K562 (cell line): ENCODE measurements around the gene ATG4C. TPM values are rescaled to one million over a fixed set of nuclear protein-coding genes. Genes with fewer than 3 reads are reported as not detected.
A peak's percentile ranks its signal among the peaks of the same experiment; 100 is the strongest.

ENCODE experiments used
- CAMTA2 ChIP-seq: fragments of 250-450 bp; sonication (Bioruptor Pico); conservative IDR thresholded peaks from 2 replicates; pipeline ENCODE4 v1.5.1; 2022
- DIDO1 ChIP-seq: fragments of 450-650 bp; IDR thresholded peaks from 2 replicates; pipeline ENCODE4 v1.6.1; 2016; ENCODE audit warnings: low read depth, missing biosample characterization, missing genetic modification characterization
- LCOR ChIP-seq: sonication (generic); formaldehyde crosslinking; IDR thresholded peaks from 2 replicates; pipeline ENCODE4 v1.8.0; 2022; ENCODE audit warnings: mild to moderate bottlenecking, missing genetic modification reagents
- NUFIP1 ChIP-seq: fragments of 450-650 bp; IDR thresholded peaks from 2 replicates; pipeline ENCODE4 v1.6.1; 2018; ENCODE audit not compliant: partially characterized antibody
- TCF7 ChIP-seq: sonication (generic); IDR thresholded peaks from 2 replicates; pipeline ENCODE4 v1.6.1; 2016; ENCODE audit warnings: antibody characterized with exemption, borderline replicate concordance
- ZBTB1 ChIP-seq: sonication (generic); formaldehyde crosslinking; IDR thresholded peaks from 2 replicates; pipeline ENCODE4 v1.8.1; 2023; ENCODE audit warnings: missing genetic modification reagents, low read depth, mild to moderate bottlenecking, borderline replicate concordance
- ZNF766 ChIP-seq: fragments of 200-800 bp; sonication (Bioruptor generic); conservative IDR thresholded peaks from 2 replicates; pipeline ENCODE4 v1.6.1; 2016; ENCODE audit warnings: missing genetic modification characterization, missing compliant biosample characterization
- polyA plus RNA-seq, 8 experiments: library from polyadenylated mRNA; depleted of rRNA in 4 of 8; stranded (reverse) in 5 of 8; unstranded in 3 of 8; fragments of >200 nt; fragmentation: Nextera tagmentation in 2 of 8; fragmentation: Illumina TruSeq in 1 of 8; extraction: Ambion mirVana in 2 of 8; extraction: Trizol in 1 of 8; gene quantifications; 2 replicates each; pipeline versions ENCODE4 v1.2.1 to v1.2.3, GENCODE V29; 2011 to 2014; ENCODE audit warnings: inconsistent platforms in 1 of 8, missing spikeins in 1 of 8
- total RNA-seq, 7 experiments: library from RNA; depleted of rRNA in 6 of 7; stranded (reverse); fragments of >200 nt in 6 of 7; fragmentation: Illumina TruSeq in 2 of 7; extraction: Trizol in 2 of 7; gene quantifications; 2 replicates each; pipeline versions ENCODE4 v1.2.1 to v1.2.3, GENCODE V29; 2011 to 2021; ENCODE audit warnings: low replicate concordance in 1 of 7
- TF ChIP-seq, protein P1 (sequence below): fragments of 250-450 bp; sonication (Bioruptor Pico); IDR thresholded peaks from 2 replicates; pipeline ENCODE4 v1.4.0; 2020; ENCODE audit warnings: mild to moderate bottlenecking, moderate library complexity
- TF ChIP-seq, protein P2 (sequence below): fragments of 450-650 bp; IDR thresholded peaks from one replicate; pipeline ENCODE4 v1.6.1; 2018; ENCODE audit warnings: mild to moderate bottlenecking, moderate library complexity; ENCODE audit not compliant: partially characterized antibody
- TF ChIP-seq, protein P3 (sequence below): fragments of 450-650 bp; IDR thresholded peaks from 2 replicates; pipeline ENCODE4 v1.6.1; 2016; ENCODE audit warnings: mild to moderate bottlenecking, moderate library complexity
- TF ChIP-seq, protein P4 (sequence below): fragments of 450-650 bp; IDR thresholded peaks from 2 replicates; pipeline ENCODE4 v1.6.1; 2016

ATG4C gene
- total and polyA plus RNA-seq, 9 of the 15 experiments (the other 6 are each of a cell fraction or from before 2014, with no cell fraction given): 7.6 to 35.8 (median 16.1) TPM

DNA sequence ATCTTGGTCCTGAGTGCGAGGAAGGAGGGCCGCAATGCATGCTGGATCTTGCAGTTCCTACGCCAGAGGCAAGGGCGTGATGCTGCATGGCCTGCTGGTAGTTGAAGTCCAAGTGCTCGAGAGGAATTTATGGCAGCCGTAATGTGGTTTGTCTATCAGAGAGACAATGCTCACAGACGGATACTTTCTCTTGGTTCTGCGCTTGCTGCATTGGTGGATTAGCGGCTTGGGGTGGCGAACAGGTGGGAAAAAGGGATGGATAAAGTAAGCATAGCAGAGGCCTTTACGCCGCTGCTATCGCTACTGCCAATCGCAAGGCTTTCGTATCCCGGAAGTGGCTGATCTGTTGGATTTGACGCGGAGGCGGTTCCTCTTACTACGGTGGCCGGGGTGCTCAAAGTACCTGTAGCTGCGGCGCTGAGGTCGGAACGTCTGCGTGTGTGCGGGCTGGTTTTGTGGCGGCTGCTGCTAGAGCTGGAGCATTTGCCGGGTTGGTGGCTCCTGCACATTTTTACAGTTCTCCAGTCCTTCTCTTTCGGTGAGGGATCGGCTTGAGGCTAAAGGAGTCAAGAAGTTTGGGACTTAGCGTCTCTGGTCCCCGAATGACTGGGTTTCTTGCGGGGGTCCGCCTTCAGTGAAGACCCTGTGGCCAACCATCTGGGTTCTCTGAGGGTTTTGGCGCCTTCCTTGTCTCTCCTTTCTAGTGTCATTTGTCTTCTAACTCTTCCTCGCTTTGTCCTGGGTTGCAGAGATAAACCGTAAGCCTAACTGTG, at the start of gene ATG4C (continued):
- TF ChIP-seq, protein P1, sequence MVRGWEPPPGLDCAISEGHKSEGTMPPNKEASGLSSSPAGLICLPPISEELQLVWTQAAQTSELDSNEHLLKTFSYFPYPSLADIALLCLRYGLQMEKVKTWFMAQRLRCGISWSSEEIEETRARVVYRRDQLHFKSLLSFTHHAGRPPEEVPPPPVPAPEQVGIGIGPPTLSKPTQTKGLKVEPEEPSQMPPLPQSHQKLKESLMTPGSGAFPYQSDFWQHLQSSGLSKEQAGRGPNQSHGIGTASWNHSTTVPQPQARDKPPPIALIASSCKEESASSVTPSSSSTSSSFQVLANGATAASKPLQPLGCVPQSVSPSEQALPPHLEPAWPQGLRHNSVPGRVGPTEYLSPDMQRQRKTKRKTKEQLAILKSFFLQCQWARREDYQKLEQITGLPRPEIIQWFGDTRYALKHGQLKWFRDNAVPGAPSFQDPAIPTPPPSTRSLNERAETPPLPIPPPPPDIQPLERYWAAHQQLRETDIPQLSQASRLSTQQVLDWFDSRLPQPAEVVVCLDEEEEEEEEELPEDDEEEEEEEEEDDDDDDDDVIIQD (CRISPR knock-in tag): no peak
- TF ChIP-seq TCF7: 0 out of 2 replicates have a peak, but pooled peaks have one; percentile 18
- TF ChIP-seq NUFIP1: no peak
- peak; percentile 82 for TF ChIP-seq DIDO1 (tag)
- TF ChIP-seq, protein P2, sequence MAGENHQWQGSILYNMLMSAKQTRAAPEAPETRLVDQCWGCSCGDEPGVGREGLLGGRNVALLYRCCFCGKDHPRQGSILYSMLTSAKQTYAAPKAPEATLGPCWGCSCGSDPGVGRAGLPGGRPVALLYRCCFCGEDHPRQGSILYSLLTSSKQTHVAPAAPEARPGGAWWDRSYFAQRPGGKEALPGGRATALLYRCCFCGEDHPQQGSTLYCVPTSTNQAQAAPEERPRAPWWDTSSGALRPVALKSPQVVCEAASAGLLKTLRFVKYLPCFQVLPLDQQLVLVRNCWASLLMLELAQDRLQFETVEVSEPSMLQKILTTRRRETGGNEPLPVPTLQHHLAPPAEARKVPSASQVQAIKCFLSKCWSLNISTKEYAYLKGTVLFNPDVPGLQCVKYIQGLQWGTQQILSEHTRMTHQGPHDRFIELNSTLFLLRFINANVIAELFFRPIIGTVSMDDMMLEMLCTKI: no peak
- TF ChIP-seq LCOR (CRISPR knock-in tag): no peak
- peak; percentile 72; the same call in 1 of the 2 replicates for TF ChIP-seq ZNF766
- TF ChIP-seq CAMTA2 (CRISPR knock-in tag): no peak
- TF ChIP-seq, protein P3, sequence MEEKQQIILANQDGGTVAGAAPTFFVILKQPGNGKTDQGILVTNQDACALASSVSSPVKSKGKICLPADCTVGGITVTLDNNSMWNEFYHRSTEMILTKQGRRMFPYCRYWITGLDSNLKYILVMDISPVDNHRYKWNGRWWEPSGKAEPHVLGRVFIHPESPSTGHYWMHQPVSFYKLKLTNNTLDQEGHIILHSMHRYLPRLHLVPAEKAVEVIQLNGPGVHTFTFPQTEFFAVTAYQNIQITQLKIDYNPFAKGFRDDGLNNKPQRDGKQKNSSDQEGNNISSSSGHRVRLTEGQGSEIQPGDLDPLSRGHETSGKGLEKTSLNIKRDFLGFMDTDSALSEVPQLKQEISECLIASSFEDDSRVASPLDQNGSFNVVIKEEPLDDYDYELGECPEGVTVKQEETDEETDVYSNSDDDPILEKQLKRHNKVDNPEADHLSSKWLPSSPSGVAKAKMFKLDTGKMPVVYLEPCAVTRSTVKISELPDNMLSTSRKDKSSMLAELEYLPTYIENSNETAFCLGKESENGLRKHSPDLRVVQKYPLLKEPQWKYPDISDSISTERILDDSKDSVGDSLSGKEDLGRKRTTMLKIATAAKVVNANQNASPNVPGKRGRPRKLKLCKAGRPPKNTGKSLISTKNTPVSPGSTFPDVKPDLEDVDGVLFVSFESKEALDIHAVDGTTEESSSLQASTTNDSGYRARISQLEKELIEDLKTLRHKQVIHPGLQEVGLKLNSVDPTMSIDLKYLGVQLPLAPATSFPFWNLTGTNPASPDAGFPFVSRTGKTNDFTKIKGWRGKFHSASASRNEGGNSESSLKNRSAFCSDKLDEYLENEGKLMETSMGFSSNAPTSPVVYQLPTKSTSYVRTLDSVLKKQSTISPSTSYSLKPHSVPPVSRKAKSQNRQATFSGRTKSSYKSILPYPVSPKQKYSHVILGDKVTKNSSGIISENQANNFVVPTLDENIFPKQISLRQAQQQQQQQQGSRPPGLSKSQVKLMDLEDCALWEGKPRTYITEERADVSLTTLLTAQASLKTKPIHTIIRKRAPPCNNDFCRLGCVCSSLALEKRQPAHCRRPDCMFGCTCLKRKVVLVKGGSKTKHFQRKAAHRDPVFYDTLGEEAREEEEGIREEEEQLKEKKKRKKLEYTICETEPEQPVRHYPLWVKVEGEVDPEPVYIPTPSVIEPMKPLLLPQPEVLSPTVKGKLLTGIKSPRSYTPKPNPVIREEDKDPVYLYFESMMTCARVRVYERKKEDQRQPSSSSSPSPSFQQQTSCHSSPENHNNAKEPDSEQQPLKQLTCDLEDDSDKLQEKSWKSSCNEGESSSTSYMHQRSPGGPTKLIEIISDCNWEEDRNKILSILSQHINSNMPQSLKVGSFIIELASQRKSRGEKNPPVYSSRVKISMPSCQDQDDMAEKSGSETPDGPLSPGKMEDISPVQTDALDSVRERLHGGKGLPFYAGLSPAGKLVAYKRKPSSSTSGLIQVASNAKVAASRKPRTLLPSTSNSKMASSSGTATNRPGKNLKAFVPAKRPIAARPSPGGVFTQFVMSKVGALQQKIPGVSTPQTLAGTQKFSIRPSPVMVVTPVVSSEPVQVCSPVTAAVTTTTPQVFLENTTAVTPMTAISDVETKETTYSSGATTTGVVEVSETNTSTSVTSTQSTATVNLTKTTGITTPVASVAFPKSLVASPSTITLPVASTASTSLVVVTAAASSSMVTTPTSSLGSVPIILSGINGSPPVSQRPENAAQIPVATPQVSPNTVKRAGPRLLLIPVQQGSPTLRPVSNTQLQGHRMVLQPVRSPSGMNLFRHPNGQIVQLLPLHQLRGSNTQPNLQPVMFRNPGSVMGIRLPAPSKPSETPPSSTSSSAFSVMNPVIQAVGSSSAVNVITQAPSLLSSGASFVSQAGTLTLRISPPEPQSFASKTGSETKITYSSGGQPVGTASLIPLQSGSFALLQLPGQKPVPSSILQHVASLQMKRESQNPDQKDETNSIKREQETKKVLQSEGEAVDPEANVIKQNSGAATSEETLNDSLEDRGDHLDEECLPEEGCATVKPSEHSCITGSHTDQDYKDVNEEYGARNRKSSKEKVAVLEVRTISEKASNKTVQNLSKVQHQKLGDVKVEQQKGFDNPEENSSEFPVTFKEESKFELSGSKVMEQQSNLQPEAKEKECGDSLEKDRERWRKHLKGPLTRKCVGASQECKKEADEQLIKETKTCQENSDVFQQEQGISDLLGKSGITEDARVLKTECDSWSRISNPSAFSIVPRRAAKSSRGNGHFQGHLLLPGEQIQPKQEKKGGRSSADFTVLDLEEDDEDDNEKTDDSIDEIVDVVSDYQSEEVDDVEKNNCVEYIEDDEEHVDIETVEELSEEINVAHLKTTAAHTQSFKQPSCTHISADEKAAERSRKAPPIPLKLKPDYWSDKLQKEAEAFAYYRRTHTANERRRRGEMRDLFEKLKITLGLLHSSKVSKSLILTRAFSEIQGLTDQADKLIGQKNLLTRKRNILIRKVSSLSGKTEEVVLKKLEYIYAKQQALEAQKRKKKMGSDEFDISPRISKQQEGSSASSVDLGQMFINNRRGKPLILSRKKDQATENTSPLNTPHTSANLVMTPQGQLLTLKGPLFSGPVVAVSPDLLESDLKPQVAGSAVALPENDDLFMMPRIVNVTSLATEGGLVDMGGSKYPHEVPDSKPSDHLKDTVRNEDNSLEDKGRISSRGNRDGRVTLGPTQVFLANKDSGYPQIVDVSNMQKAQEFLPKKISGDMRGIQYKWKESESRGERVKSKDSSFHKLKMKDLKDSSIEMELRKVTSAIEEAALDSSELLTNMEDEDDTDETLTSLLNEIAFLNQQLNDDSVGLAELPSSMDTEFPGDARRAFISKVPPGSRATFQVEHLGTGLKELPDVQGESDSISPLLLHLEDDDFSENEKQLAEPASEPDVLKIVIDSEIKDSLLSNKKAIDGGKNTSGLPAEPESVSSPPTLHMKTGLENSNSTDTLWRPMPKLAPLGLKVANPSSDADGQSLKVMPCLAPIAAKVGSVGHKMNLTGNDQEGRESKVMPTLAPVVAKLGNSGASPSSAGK: 0 out of 2 replicates have a peak, but pooled peaks have one; percentile 2
- TF ChIP-seq, protein P4, sequence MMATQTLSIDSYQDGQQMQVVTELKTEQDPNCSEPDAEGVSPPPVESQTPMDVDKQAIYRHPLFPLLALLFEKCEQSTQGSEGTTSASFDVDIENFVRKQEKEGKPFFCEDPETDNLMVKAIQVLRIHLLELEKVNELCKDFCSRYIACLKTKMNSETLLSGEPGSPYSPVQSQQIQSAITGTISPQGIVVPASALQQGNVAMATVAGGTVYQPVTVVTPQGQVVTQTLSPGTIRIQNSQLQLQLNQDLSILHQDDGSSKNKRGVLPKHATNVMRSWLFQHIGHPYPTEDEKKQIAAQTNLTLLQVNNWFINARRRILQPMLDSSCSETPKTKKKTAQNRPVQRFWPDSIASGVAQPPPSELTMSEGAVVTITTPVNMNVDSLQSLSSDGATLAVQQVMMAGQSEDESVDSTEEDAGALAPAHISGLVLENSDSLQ: peak; percentile 67; the same call in 1 of the 2 replicates
- TF ChIP-seq ZBTB1 (CRISPR knock-in tag): peak; percentile 88
